Gastroesophageal sphincter (tissue), 4 donors: ENCODE results near the gene ZG16B. TPM values are rescaled to one million over a fixed set of nuclear protein-coding genes. Genes with fewer than 3 reads are reported as not detected.

ENCODE experiments used
- ATAC-seq: fragments of 150-250 bp; one replicate; pipeline ENCODE4 v1.9.1; 2016; ENCODE audit warnings: mild to moderate bottlenecking, moderate library complexity
- H3K27ac ChIP-seq, 4 donors: fragments of 200-600 bp; sonication (generic) in 3 of 4; 1 replicate in 3 of 4; 2 replicates in 1 of 4; pipeline ENCODE4 v1.5.1; 2016 to 2019
- H3K27me3 ChIP-seq: fragments of 200-600 bp; sonication (generic); one replicate; pipeline ENCODE4 v1.5.1; 2019
- H3K36me3 ChIP-seq, 2 donors: fragments of 200-600 bp; sonication (generic); one replicate each; pipeline ENCODE4 v1.5.1; 2019; ENCODE audit warnings: control low read depth in 1 of 2
- H3K4me1 ChIP-seq, 3 donors: fragments of 200-600 bp; sonication (generic); 1 replicate in 2 of 3; 2 replicates in 1 of 3; pipeline ENCODE4 v1.5.1; 2016 to 2019; ENCODE audit warnings: control low read depth in 2 of 3
- H3K4me3 ChIP-seq, 2 donors: fragments of 200-600 bp; sonication (generic); one replicate each; pipeline ENCODE4 v1.5.1; 2019; ENCODE audit warnings: mild to moderate bottlenecking in 1 of 2, moderate library complexity in 1 of 2
- H3K9me3 ChIP-seq, 3 donors: fragments of 200-600 bp; sonication (generic); one replicate each; pipeline ENCODE4 v1.5.1; 2017 to 2019; ENCODE audit warnings: control low read depth in 2 of 3
- EP300 ChIP-seq: sonication (generic); formaldehyde crosslinking; IDR thresholded peaks from one replicate; pipeline ENCODE4 v1.6.1; 2017; ENCODE audit warnings: antibody characterized with exemption, mild to moderate bottlenecking
- POLR2A ChIP-seq, 2 donors: fragments of 450-650 bp; IDR thresholded peaks; one replicate each; pipeline ENCODE4 v1.6.1; 2017; ENCODE audit warnings: antibody characterized with exemption in 2 of 2, mild to moderate bottlenecking in 2 of 2, moderate library complexity in 1 of 2
- POLR2AphosphoS5 ChIP-seq: sonication (generic); formaldehyde crosslinking; IDR thresholded peaks from one replicate; pipeline ENCODE4 v1.6.1; 2017; ENCODE audit warnings: antibody characterized with exemption
- WGBS, 2 donors: methylation state at CpG; one replicate each; pipeline ENCODE4 v1.1.5; 2018; ENCODE audit warnings: low coverage in 1 of 2; 5-methylcytosine and 5-hydroxymethylcytosine counted together
- total RNA-seq, 4 donors: library from RNA; depleted of rRNA; stranded (reverse); fragments of >200 nt; gene quantifications; one replicate each; pipeline ENCODE4 v1.1.0, GENCODE V29; 2016
- TF ChIP-seq, protein P1 (sequence below), 4 experiments: fragments of 200-600 bp in 2 of 4; fragments of 450-650 bp in 2 of 4; sonication (generic) in 1 of 4; IDR thresholded peaks; one replicate each; pipeline ENCODE4 v1.5.1; 2017 to 2019; ENCODE audit warnings: antibody characterized with exemption in 4 of 4, mild to moderate bottlenecking in 2 of 4, moderate library complexity in 2 of 4

ZG16B gene
- total RNA-seq, 4 donors from 2014 or later, result 37.5 TPM; not detected in 3

GRCh38 chr16:2867987-2868789, 38.1 kb downstream of the ZG16B start:
- Histone ChIP-seq H3K4me1 (peaks cover 0 to 13% (median 0%) of the 10 kb centered on the region in 3 donors), H3K27ac (peak overlapping the region; percentile 83 to 96 (median 92)), H3K36me3 (no peaks in the 10 kb centered on the region), H3K27me3 (peaks cover 20% of the 10 kb centered on the region), H3K4me3 (peak overlapping the region; percentile 67 to 69), H3K9me3 (no peaks in the 10 kb centered on the region)
- 1 to 3% methylated on average over 13 to 20 of the region's 45 CpGs for WGBS, 2 donors
- peak; percentile 99 for ATAC-seq
- TF ChIP-seq POLR2A (IDR thresholded peaks at IDR 0.05) (peak in 1 of 2 donors; percentile 56), EP300 (no peak), POLR2AphosphoS5 (peak; percentile 47)
- TF ChIP-seq, protein P1, sequence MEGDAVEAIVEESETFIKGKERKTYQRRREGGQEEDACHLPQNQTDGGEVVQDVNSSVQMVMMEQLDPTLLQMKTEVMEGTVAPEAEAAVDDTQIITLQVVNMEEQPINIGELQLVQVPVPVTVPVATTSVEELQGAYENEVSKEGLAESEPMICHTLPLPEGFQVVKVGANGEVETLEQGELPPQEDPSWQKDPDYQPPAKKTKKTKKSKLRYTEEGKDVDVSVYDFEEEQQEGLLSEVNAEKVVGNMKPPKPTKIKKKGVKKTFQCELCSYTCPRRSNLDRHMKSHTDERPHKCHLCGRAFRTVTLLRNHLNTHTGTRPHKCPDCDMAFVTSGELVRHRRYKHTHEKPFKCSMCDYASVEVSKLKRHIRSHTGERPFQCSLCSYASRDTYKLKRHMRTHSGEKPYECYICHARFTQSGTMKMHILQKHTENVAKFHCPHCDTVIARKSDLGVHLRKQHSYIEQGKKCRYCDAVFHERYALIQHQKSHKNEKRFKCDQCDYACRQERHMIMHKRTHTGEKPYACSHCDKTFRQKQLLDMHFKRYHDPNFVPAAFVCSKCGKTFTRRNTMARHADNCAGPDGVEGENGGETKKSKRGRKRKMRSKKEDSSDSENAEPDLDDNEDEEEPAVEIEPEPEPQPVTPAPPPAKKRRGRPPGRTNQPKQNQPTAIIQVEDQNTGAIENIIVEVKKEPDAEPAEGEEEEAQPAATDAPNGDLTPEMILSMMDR (IDR thresholded peaks at IDR 0.05), result peak in 3 of 4 experiments; percentile 94 to 99 (median 97)

DNA sequence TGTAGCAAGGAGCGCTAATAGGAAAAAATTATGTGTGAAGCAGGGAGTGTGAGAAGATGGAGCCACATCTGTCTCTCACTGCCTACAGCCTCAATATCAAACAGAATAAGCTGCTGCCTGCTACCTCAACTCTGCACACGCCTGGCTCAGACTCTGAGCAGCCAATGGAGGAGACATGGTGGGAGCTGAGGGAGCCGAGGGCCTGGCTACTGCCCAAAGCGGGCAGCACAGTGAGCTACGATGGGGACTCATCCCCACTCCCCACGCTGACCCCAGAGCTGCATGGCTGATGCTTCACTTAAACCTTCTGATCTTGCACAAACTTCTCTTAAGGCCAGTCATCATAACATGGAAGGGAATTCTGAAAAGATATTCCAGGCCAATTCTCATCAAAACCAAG, 41.8 kb downstream of the ZG16B start:
- H3K4me1 ChIP-seq, result peaks cover 0 to 21% (median 4%) of the 10 kb centered on the region in 3 donors
- H3K36me3 ChIP-seq, result no peaks in the 10 kb centered on the region
- ATAC-seq, result no peak
- peaks cover 3% of the 10 kb centered on the region for H3K27me3 ChIP-seq
- 72 to 74% methylated on average over 3 to 6 of the region's 6 CpGs for WGBS, 2 donors
- no peak for TF ChIP-seq POLR2A (IDR thresholded peaks at IDR 0.05)
- no peak for TF ChIP-seq EP300
- no peak for TF ChIP-seq POLR2AphosphoS5
- TF ChIP-seq, protein P1 (IDR thresholded peaks at IDR 0.05), result no peak
- H3K4me3 ChIP-seq, result no peak overlapping the region
- H3K9me3 ChIP-seq, result no peaks in the 10 kb centered on the region
- H3K27ac ChIP-seq, result no peak overlapping the region

- no peak for ATAC-seq
- no peaks in the 10 kb centered on the region for H3K9me3 ChIP-seq
- no peak overlapping the region for H3K27ac ChIP-seq
- 38 to 50% methylated on average over 10 to 17 of the region's 21 CpGs for WGBS, 2 donors
- TF ChIP-seq, protein P1 (IDR thresholded peaks at IDR 0.05), result no peak
- TF ChIP-seq EP300, result no peak
- TF ChIP-seq POLR2A (IDR thresholded peaks at IDR 0.05), result no peak
- TF ChIP-seq POLR2AphosphoS5, result no peak
- H3K4me3 ChIP-seq, result no peak overlapping the region
- H3K27me3 ChIP-seq, result peaks cover 3% of the 10 kb centered on the region
- no peaks in the 10 kb centered on the region for H3K36me3 ChIP-seq
- H3K4me1 ChIP-seq, result peaks cover 0 to 8% (median 4%) of the 10 kb centered on the region in 3 donors
Measured at GRCh38 chr16:2874032-2874911, 44.2 kb downstream of the ZG16B start.

- H3K27ac ChIP-seq, result no peak overlapping the region
- TF ChIP-seq, protein P1 (IDR thresholded peaks at IDR 0.05), result peak in 3 of 4 experiments; percentile 87 to 96 (median 96)
- TF ChIP-seq POLR2AphosphoS5 (no peak), EP300 (no peak)
- 2 to 7% methylated on average over 13 to 25 of the region's 25 CpGs for WGBS, 2 donors
- H3K4me3 ChIP-seq, result no peak overlapping the region
- H3K4me1 ChIP-seq, result peaks cover 0 to 8% (median 4%) of the 10 kb centered on the region in 3 donors
- H3K36me3 ChIP-seq, result no peaks in the 10 kb centered on the region
- ATAC-seq, result peak; percentile 99
- H3K9me3 ChIP-seq, result no peaks in the 10 kb centered on the region
- peaks cover 3% of the 10 kb centered on the region for H3K27me3 ChIP-seq
Measured at GRCh38 chr16:2874912-2875362, 44.8 kb downstream of the ZG16B start.
